Mucosa of stomach (tissue), 1 donor: ENCODE results near the gene MAP3K3.

Experiments
- H3K27me3 ChIP-seq: one replicate; pipeline ENCODE4 v1.7.0; 2013; ENCODE audit warnings: mild to moderate bottlenecking, low read length; ENCODE audit not compliant: control insufficient read depth, insufficient read depth
- H3K36me3 ChIP-seq: one replicate; pipeline ENCODE4 v1.7.0; 2013; ENCODE audit warnings: low read length; ENCODE audit not compliant: control insufficient read depth, insufficient read depth
- H3K4me1 ChIP-seq: one replicate; pipeline ENCODE4 v1.7.0; 2013; ENCODE audit warnings: mild to moderate bottlenecking, low read length; ENCODE audit not compliant: control insufficient read depth, insufficient read depth
- H3K4me3 ChIP-seq: one replicate; pipeline ENCODE4 v1.7.0; 2013; ENCODE audit warnings: low read length
- H3K9ac ChIP-seq: one replicate; pipeline ENCODE4 v1.7.0; 2013; ENCODE audit warnings: mild to moderate bottlenecking, low read length, moderate library complexity
- H3K9me3 ChIP-seq: one replicate; pipeline ENCODE4 v1.7.0; 2013; ENCODE audit warnings: mild to moderate bottlenecking, low read length, moderate library complexity; ENCODE audit not compliant: control insufficient read depth
- donor health status: Pancreatic carcinoma.

The MAP3K3 gene

DNA sequence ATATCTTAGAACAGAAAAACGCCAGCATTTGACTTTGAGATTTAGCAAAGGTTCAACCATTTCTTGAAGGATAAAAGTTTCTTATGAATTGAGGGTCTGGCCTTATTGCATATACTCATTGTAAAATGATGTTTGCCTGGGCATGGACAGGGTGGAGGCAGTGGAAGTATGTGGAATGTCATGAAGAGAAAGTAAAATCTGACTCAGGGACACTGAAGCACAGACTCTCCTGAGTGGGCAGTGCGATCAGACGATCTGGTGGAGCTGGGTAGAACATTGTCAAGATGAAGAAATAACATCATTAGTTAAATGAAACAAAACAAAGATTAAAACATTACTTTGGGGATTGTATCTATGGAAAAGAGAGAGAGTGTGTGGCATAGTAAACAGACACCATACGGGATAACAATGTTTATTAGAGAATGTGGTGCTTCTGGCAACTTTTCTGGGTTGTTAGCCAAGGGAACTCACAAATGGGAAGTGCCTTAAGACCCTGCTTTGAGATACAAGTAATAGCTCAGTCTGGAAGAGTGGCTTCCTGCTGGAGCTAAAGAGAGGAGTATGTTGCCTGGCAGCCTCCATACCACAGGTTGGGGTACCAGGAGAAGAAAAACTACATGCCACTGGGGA lies 4.4 kb downstream of the MAP3K3 start:
- Histone ChIP-seq H3K9ac (no peak overlapping the region), H3K4me3 (no peak overlapping the region), H3K36me3 (no peaks in the 10 kb centered on the region), H3K4me1 (peaks cover 21% of the 10 kb centered on the region), H3K9me3 (no peaks in the 10 kb centered on the region), H3K27me3 (no peaks in the 10 kb centered on the region)

DNA sequence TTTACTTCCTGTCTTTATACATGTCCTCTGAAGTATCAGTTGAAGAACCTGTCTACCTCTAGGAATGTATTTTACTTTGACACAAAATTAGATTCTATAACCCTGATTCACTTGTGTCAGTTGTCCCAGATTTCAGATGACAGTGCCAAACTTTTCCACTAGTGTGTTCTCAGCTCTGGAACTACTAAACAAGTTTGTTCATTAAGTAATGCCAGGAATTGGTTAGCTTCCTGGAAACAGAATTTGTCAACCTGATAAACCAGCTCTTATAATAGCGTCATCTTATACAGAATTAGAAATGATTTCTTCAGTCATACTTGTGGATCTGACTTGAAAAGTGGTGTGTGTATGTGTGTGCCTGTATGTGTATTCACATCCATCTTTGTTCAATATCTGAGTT lies 7.4 kb downstream of the MAP3K3 start:
- H3K36me3 ChIP-seq = no peaks in the 10 kb centered on the region
- no peaks in the 10 kb centered on the region for H3K9me3 ChIP-seq
- H3K4me1 ChIP-seq = peaks cover 21% of the 10 kb centered on the region
- H3K9ac ChIP-seq = no peak overlapping the region
- H3K4me3 ChIP-seq = no peak overlapping the region
- no peaks in the 10 kb centered on the region for H3K27me3 ChIP-seq

DNA sequence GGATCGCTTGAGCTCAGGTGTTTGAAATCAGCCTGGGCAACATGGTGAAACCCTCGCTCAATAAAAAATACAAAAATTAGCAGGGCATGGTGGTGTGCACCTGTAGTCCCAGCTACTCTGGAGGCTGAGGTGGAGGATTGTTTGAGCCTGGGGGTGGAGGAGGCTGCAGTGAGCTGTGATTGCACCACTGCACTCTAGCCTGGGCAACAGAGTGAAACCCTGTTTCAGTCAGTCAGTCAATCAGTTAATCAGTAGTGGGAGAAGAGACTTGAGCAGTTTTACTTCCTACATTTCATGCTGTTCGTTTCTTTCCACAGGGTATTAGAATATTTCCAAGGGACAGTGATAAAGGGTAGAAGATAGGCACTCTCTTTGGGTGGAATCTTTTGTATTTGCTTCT lies 8.8 kb downstream of the MAP3K3 start:
- Histone ChIP-seq H3K27me3 (no peaks in the 10 kb centered on the region), H3K4me3 (no peak overlapping the region), H3K9me3 (no peaks in the 10 kb centered on the region), H3K9ac (no peak overlapping the region), H3K4me1 (peaks cover 24% of the 10 kb centered on the region), H3K36me3 (no peaks in the 10 kb centered on the region)

DNA sequence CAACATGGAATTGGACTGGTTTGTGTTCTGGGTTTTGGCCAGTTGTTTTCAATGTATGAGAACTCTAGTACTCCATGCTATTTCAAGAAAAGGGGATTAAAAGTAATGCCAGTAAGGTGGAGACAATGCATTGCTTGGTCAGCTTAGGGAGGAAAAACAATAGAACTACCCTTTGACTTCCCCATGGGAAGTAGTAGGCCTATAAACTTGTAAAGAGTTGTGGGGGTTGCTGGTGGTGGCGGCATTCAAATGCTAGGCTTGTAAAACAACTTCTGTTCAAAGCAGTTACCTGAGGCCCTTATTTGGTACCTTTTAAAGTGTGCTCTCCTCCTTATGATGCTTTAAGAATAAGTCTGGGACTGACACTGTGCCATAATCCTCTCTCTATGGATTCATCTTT lies 9.4 kb downstream of the MAP3K3 start:
- H3K9ac ChIP-seq = no peak overlapping the region
- H3K4me1 ChIP-seq = peaks cover 21% of the 10 kb centered on the region
- no peaks in the 10 kb centered on the region for H3K9me3 ChIP-seq
- H3K4me3 ChIP-seq = no peak overlapping the region
- H3K36me3 ChIP-seq = no peaks in the 10 kb centered on the region
- H3K27me3 ChIP-seq = no peaks in the 10 kb centered on the region

DNA sequence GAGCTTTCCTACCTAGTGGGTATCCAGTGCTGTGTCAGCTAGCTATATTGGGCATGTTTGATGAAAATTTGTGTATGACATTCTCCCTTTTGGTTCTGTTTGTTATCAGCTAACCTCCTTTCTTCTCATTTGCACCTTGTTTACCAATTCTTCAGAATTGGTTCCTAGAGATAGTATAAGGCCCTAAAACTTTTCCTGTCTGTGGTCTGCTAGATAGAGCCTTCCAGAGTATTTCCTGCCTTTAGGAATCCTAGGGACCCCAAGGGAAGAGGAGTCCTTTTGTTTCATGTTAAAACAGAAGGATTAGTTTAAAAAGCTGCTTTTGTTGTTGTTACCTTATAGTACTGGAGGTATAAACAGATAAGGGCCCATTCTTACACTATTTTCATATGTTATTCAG lies 11.5 kb downstream of the MAP3K3 start:
- H3K36me3 ChIP-seq = no peaks in the 10 kb centered on the region
- no peaks in the 10 kb centered on the region for H3K9me3 ChIP-seq
- H3K4me3 ChIP-seq = no peak overlapping the region
- no peaks in the 10 kb centered on the region for H3K27me3 ChIP-seq
- peaks cover 14% of the 10 kb centered on the region for H3K4me1 ChIP-seq
- no peak overlapping the region for H3K9ac ChIP-seq

DNA sequence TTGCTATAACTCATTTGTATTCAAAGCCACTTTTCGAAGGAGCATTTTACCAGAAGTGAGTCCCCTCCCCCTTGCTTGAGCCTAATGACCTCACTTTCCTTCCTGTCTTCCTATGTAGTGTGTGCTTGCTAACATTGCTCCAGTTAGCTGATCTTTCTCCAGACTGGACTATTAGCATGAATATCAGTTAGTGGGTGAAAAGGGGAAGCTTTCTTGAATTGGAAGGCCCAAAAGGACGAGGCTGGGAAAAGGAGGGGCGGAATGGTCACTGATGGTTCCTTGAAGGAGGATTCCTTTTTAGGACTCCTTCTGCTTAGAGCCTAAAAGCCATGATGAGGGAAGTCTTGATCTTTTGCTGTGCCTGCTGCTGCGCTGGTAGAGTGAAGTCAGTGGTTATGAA lies 11.9 kb downstream of the MAP3K3 start:
- no peak overlapping the region for H3K4me3 ChIP-seq
- no peaks in the 10 kb centered on the region for H3K36me3 ChIP-seq
- H3K4me1 ChIP-seq = peaks cover 10% of the 10 kb centered on the region
- no peaks in the 10 kb centered on the region for H3K27me3 ChIP-seq
- no peak overlapping the region for H3K9ac ChIP-seq
- H3K9me3 ChIP-seq = no peaks in the 10 kb centered on the region

DNA sequence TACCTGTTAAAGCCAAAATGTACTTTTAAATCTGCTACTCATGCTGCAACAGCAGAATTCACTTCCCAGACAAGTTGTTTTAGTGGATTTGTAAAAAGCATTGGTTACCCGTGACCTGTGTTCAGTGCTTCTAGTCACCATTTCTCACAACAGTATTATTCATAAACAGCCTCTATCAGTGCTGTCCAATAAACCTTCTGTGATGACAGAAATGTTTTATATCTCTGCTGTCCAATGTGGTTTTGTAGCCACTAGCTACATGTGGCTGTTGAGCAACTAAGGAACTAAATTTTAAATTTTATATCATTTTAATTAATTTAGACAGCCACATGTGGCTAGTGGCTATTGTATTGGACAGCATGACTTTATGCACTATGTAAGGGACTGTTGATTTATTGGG lies 12.6 kb downstream of the MAP3K3 start:
- Histone ChIP-seq H3K4me3 (no peak overlapping the region), H3K9me3 (no peaks in the 10 kb centered on the region), H3K36me3 (no peaks in the 10 kb centered on the region), H3K4me1 (peaks cover 5% of the 10 kb centered on the region), H3K9ac (no peak overlapping the region), H3K27me3 (no peaks in the 10 kb centered on the region)

DNA sequence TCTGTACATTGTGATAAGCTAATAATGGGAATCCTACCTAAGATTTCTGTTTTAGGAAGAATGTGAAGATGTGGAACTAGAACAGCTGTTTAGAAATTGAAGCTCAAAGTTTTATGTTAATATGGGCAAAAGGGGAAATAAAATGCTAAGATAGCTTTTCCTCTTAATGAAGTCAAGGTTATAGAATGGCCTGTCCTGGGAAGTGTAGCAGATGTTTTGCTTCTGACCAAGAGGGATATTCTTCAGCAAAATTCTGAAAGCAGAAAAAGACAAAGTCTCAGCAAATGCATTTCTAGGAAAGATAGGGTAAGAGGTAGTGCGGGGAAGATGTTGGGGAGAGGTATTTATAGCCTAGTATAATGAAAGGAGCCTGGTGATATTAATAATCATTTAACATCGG lies 13.1 kb downstream of the MAP3K3 start:
- no peaks in the 10 kb centered on the region for H3K9me3 ChIP-seq
- H3K36me3 ChIP-seq = no peaks in the 10 kb centered on the region
- peaks cover 5% of the 10 kb centered on the region for H3K4me1 ChIP-seq
- no peak overlapping the region for H3K4me3 ChIP-seq
- H3K27me3 ChIP-seq = no peaks in the 10 kb centered on the region
- H3K9ac ChIP-seq = no peak overlapping the region

DNA sequence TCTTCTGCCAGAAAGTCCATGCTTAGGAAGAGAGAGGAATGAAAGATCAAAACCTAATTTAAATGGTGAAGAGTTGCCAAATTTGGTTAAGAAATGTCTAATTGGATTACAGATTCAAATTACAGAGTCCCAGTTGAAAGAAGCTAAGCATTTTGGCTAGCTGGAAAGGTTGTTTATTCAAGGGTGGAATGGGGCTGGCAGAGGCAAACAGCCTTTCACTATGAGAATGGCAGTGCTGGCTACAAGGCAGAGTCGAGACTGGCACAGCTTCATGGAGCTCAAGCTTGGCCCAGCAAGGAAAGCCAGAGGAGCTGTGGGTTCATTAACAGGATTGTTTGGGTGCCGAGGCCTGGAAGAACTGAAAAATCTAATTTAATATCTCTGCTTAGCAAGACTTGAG lies 13.6 kb downstream of the MAP3K3 start:
- H3K4me1 ChIP-seq = peaks cover 5% of the 10 kb centered on the region
- H3K36me3 ChIP-seq = no peaks in the 10 kb centered on the region
- H3K9me3 ChIP-seq = no peaks in the 10 kb centered on the region
- no peak overlapping the region for H3K4me3 ChIP-seq
- no peak overlapping the region for H3K9ac ChIP-seq
- H3K27me3 ChIP-seq = no peaks in the 10 kb centered on the region

DNA sequence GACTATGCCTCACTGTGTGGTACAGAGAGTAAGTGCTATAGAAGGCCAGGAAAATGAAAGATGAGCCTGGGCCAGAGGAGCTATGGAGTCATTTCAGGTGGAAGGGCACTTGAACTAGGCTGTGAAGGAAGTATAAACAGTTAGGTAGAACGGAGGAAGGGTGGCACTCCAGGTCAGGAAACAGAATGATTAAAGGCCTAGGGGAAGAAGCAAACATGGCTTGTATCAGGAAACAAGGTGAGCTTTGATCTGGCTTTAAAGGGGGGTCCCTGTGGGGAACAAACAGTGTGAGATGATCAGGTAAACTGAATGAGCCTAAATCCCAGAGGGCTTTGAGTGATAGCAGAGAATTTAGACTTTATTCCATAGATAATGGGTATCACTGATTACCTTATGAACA lies 16.9 kb downstream of the MAP3K3 start:
- Histone ChIP-seq H3K9me3 (no peaks in the 10 kb centered on the region), H3K36me3 (no peaks in the 10 kb centered on the region), H3K27me3 (no peaks in the 10 kb centered on the region), H3K9ac (no peak overlapping the region), H3K4me3 (no peak overlapping the region), H3K4me1 (peaks cover 5% of the 10 kb centered on the region)

DNA sequence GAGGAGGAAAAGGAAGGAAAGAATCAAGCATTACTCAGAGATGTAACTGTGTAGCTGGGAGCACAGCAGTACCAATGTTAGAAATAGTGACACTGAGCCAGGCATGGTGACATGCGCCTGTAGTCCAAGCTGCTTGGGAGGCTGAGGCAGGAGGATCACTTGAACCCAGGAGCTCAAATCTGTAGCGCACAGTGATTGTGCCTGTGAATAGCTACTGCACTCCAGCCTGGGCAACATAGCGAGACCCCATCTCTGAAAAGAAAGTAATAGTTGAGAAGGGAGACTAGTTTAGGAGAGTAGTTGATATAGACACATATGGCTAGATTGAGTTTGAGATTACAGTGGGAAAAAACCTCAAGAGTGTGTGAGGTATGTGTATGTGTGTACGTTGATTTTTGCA lies 17.8 kb downstream of the MAP3K3 start:
- no peak overlapping the region for H3K4me3 ChIP-seq

DNA sequence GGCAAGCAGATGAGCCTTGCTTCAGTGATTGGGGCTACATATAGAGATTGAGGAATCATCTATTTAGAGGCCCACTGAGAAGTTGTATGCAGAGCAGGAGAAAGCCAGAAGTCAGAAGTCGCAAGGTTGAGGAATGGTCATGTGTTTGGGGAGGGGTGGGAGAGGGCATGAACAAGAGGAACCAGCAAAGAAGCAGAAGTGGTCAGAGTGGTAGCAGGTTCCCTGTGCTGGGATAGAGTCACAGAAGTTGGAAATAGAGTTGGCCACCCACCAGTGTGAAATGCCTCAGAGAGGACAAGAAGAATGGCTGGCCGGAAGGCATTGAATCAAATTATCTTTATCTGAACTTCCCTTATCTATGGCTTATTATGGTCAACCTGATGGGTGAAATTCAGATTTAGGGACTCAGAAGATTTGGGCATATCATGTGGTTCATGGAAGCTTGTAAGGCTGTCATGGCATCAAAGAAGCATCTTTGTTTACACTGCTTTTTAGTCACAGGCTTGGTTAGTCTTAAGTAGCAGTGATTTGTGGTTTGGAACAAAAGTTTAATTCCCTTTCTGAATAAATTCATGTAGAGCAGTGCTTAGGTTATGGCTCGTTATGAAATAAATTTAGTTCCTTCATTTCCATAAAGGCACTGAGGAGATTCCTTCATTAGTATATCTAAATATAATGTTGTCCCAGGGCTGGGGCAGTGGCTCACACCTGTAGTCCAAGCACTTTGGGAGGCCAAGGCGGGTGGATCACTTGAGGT lies 19.7 kb downstream of the MAP3K3 start:
- H3K36me3 ChIP-seq = no peaks in the 10 kb centered on the region
- no peaks in the 10 kb centered on the region for H3K27me3 ChIP-seq
- no peak overlapping the region for H3K9ac ChIP-seq
- H3K4me1 ChIP-seq = peaks cover 5% of the 10 kb centered on the region
- no peak overlapping the region for H3K4me3 ChIP-seq
- no peaks in the 10 kb centered on the region for H3K9me3 ChIP-seq

More for the DNA sequence above, 17.8 kb downstream of the MAP3K3 start:
- Histone ChIP-seq H3K9ac (no peak overlapping the region), H3K4me1 (peaks cover 10% of the 10 kb centered on the region), H3K9me3 (no peaks in the 10 kb centered on the region), H3K36me3 (no peaks in the 10 kb centered on the region), H3K27me3 (no peaks in the 10 kb centered on the region)
